Psoas muscle (tissue), 8 donors: ENCODE data around the gene IL1RAPL1. TPM values are rescaled to one million over a fixed set of nuclear protein-coding genes. Genes with fewer than 3 reads are reported as not detected.

ENCODE experiments used
- ATAC-seq, 4 donors: fragments of 200-7000 bp; cut with Tn5 transposase; one replicate each; pipeline ENCODE4 v1.9.1; 2020; ENCODE audit warnings: moderate library complexity in 3 of 4, mild to moderate bottlenecking in 2 of 4
- DNase-seq, 2 donors: peaks; one replicate each; pipeline ENCODE4 v3.0.0-alpha.2; 2020
- H3K27ac ChIP-seq: fragments of 200-600 bp; one replicate; pipeline ENCODE4 v1.8.0; 2022
- H3K27me3 ChIP-seq, 3 donors: fragments of 200-600 bp in 1 of 3; one replicate each; pipeline versions ENCODE4 v1.6.1 to v1.8.0; 2013 to 2022; ENCODE audit warnings: low read length in 2 of 3, mild to moderate bottlenecking in 2 of 3, moderate library complexity in 1 of 3; ENCODE audit not compliant: insufficient read depth in 3 of 3
- H3K36me3 ChIP-seq, 2 donors: fragments of 200-600 bp in 1 of 2; one replicate each; pipeline versions ENCODE4 v1.6.1 to v1.8.0; 2013 to 2022; ENCODE audit warnings: low read depth in 1 of 2, mild to moderate bottlenecking in 1 of 2, moderate library complexity in 1 of 2; ENCODE audit not compliant: insufficient read depth in 1 of 2
- H3K4me1 ChIP-seq: fragments of 200-600 bp; one replicate; pipeline ENCODE4 v1.8.0; 2022
- H3K4me3 ChIP-seq: fragments of 200-600 bp; one replicate; pipeline ENCODE4 v1.8.0; 2022; ENCODE audit warnings: mild to moderate bottlenecking
- H3K9me3 ChIP-seq: fragments of 200-600 bp; one replicate; pipeline ENCODE4 v1.8.0; 2022
- CTCF ChIP-seq: fragments of 200-600 bp; IDR thresholded peaks from one replicate; pipeline ENCODE4 v1.8.0; 2022; ENCODE audit warnings: antibody characterized with exemption
- WGBS, 3 donors: extraction: QIAGEN DNeasy Blood & Tissue Kit; methylation state at CpG; one replicate each; pipeline versions ENCODE4 v1.1.6 to v1.1.7; 2013; 5-methylcytosine and 5-hydroxymethylcytosine counted together
- intact Hi-C, 2 donors: fragments of 100-400 bp; cut with DNase I; formaldehyde crosslinking; loops; one replicate each; pipeline versions ENCODE4 v1.11.0 to v1.14.2; 2022
- polyA plus RNA-seq, 3 donors: library from polyadenylated mRNA; stranded (reverse); fragments of 200-250 nt; gene quantifications; one replicate each; pipeline ENCODE4 v1.2.3, GENCODE V29; 2013
- total RNA-seq, 4 donors: library from RNA; stranded (reverse); fragmentation: NEBNext Ultra II Directional in 2 of 4; extraction: Animal tissue kit (Norgen Biotek cat#: 25700) in 2 of 4; gene quantifications; one replicate each; pipeline versions ENCODE4 v1.2.1 to v1.2.4, GENCODE V29; 2021 to 2023
- donor health status: healthy with polysubstance abuse.
- donor health status: DM: no; HTN: no; CAD: no; lungs with moderate emphysema.
- donor health status: Bipolar disorder and iron deficiency.
- donor health status: healthy.
- donor health status: DM: yes; HTN: yes; CAD: no.
- donor health status: DM: no; HTN: no; CAD: no.
- donor health status: DM: no; HTN: no; CAD: no.
- donor health status: DM: yes; HTN: yes; CAD: no.

The IL1RAPL1 gene
- total and polyA plus RNA-seq, 7 donors, result 0.04 to 0.50 (median 0.19) TPM; not detected in 1

GRCh38 chrX:28609917-28610613, 22.8 kb downstream of the IL1RAPL1 start:
- ATAC-seq (no peak), DNase-seq (no peak)
- Histone ChIP-seq H3K4me1 (no peaks in the 10 kb centered on the region), H3K27ac (no peak overlapping the region), H3K36me3 (no peaks in the 10 kb centered on the region), H3K4me3 (no peak overlapping the region), H3K9me3 (no peaks in the 10 kb centered on the region), H3K27me3 (no peaks in the 10 kb centered on the region)
- intact Hi-C loops, result no loop called here
- 50 to 57% (median 57%) methylated on average over 5 of the region's 5 CpGs for WGBS, 3 donors
- no peak for TF ChIP-seq CTCF

GRCh38 chrX:28610746-28611145, 23.5 kb downstream of the IL1RAPL1 start:
- intact Hi-C loops, result no loop called here
- WGBS, 3 donors, result 70 to 91% (median 88%) methylated on average over 4 of the region's 4 CpGs
- no peaks in the 10 kb centered on the region for H3K9me3 ChIP-seq
- H3K4me1 ChIP-seq, result no peaks in the 10 kb centered on the region
- no peaks in the 10 kb centered on the region for H3K36me3 ChIP-seq
- ATAC-seq, result no peak
- no peak overlapping the region for H3K4me3 ChIP-seq
- no peak overlapping the region for H3K27ac ChIP-seq
- H3K27me3 ChIP-seq, result no peaks in the 10 kb centered on the region
- no peak for TF ChIP-seq CTCF
- DNase-seq, result no peak

- DNase-seq, result no peak
- no peak for TF ChIP-seq CTCF
- Histone ChIP-seq H3K27ac (no peak overlapping the region), H3K4me3 (no peak overlapping the region), H3K36me3 (no peaks in the 10 kb centered on the region), H3K4me1 (no peaks in the 10 kb centered on the region), H3K9me3 (no peaks in the 10 kb centered on the region), H3K27me3 (no peaks in the 10 kb centered on the region)
- no peak for ATAC-seq
- intact Hi-C loops, result no loop called here
- 14 to 27% (median 27%) methylated on average over 1 of the region's 1 CpG for WGBS, 3 donors
Measured at GRCh38 chrX:28613558-28613957, 26.3 kb downstream of the IL1RAPL1 start.

GRCh38 chrX:28625223-28625622, 38.0 kb downstream of the IL1RAPL1 start:
- no peak overlapping the region for H3K27ac ChIP-seq
- H3K4me3 ChIP-seq, result no peak overlapping the region
- WGBS, 3 donors, result 51 to 70% (median 67%) methylated on average over 2 of the region's 2 CpGs
- no peak for TF ChIP-seq CTCF
- no peaks in the 10 kb centered on the region for H3K36me3 ChIP-seq
- DNase-seq (no peak), ATAC-seq (no peak)
- H3K4me1 ChIP-seq, result no peaks in the 10 kb centered on the region
- intact Hi-C loops, result no loop called here
- H3K9me3 ChIP-seq, result no peaks in the 10 kb centered on the region
- H3K27me3 ChIP-seq, result peaks cover 0 to 3% (median 0%) of the 10 kb centered on the region in 3 donors

GRCh38 chrX:28626515-28626914, 39.3 kb downstream of the IL1RAPL1 start:
- intact Hi-C loops, result no loop called here
- TF ChIP-seq CTCF, result no peak
- Histone ChIP-seq H3K9me3 (no peaks in the 10 kb centered on the region), H3K27ac (no peak overlapping the region), H3K27me3 (peaks cover 0 to 3% (median 0%) of the 10 kb centered on the region in 3 donors), H3K36me3 (no peaks in the 10 kb centered on the region), H3K4me3 (no peak overlapping the region), H3K4me1 (no peaks in the 10 kb centered on the region)
- no peak for ATAC-seq
- WGBS, 3 donors, result 88 to 97% (median 91%) methylated on average over 2 of the region's 2 CpGs
- no peak for DNase-seq
